Measurements from ENCODE around the gene PERCC1. TPM values are rescaled to one million over a fixed set of nuclear protein-coding genes. Genes with fewer than 3 reads are reported as not detected.

Gene PERCC1
- total and polyA plus RNA-seq, 9 of the 15 experiments (the other 6 are each of a cell fraction or from before 2014, with no cell fraction given): not detected

- in situ Hi-C loops (cut with MboI): no loop called here
- intact Hi-C loops (cut with micrococcal nuclease): no loop called here
- ATAC-seq (no peak), FAIRE-seq (no peak), DNase-seq (ENCODE audit: extremely low read depth in 1 of 4, low spot score in 3 of 4) (no peak)
- Histone ChIP-seq H3K36me3 (ENCODE audit: control insufficient read depth, insufficient read depth, low read length) (no peaks in the 10 kb centered on the region), H3K9me1 (ENCODE audit: control insufficient read depth, insufficient read depth, low read length) (no peaks in the 10 kb centered on the region), H4K20me1 (replicated peaks; ENCODE audit: control insufficient read depth, insufficient read depth, low read length) (no peaks in the 10 kb centered on the region), H3K27ac (ENCODE audit: extremely low read depth, low read depth, low read length) (no peak overlapping the region), H3K27me3 (ENCODE audit: control insufficient read depth in 2 of 2, insufficient read depth in 2 of 2, low read length in 2 of 2) (no peaks in the 10 kb centered on the region), H2AFZ (ENCODE audit: low read depth, low read length) (no peak overlapping the region), H3K9ac (ENCODE audit: insufficient read depth in 1 of 2, low read depth in 2 of 2, low read length in 2 of 2) (no peak overlapping the region), H3K79me2 (ENCODE audit: control insufficient read depth, insufficient read depth, low read length) (no peaks in the 10 kb centered on the region), H3K4me3 (no peak overlapping the region), H3K4me2 (ENCODE audit: insufficient read depth, low read length) (no peak overlapping the region), H3K4me1 (replicated peaks in 1 of 2; ENCODE audit: control insufficient read depth in 2 of 2, insufficient read depth in 2 of 2, low read length in 2 of 2) (peaks cover 0 to 39% of the 10 kb centered on the region in 2 experiments; a peak in 2 of 5 replicates), H3K9me3 (replicated peaks; ENCODE audit: control insufficient read depth, insufficient read depth, low read depth, low read length) (no peaks in the 10 kb centered on the region)
- ChIA-PET CTCF (ENCODE audit: low intra/inter-chr PET ratio) (no interaction called here), POLR2A (interaction anchor here (0.7 to 1.2 kb wide), 3 partner anchors 14 to 95 kb away, joined by 3 to 6 read pairs (median 3); no protein-coding TSS in a partner anchor)
- BruUV-seq (replicated peaks): no TSS peak
- WGBS (ENCODE audit: insufficient coverage, low coverage, missing lambda C conversion rate): 64% methylated on average over 15 of the region's 19 CpGs
- peak; percentile 93 for TF ChIP-seq ZKSCAN8 (CRISPR knock-in tag; IDR thresholded peaks at IDR 0.05)
- no peak for TF ChIP-seq ESRRB (CRISPR knock-in tag; IDR thresholded peaks at IDR 0.05; ENCODE audit: borderline replicate concordance)
Observed at GRCh38 chr16:1394367-1394951, 36.4 kb upstream of the PERCC1 start.

- Histone ChIP-seq H3K9ac (ENCODE audit: insufficient read depth in 1 of 2, low read depth in 2 of 2, low read length in 2 of 2) (no peak overlapping the region; a peak in 1 of 4 replicates), H4K20me1 (replicated peaks; ENCODE audit: control insufficient read depth, insufficient read depth, low read length) (no peaks in the 10 kb centered on the region), H2AFZ (ENCODE audit: low read depth, low read length) (no peak overlapping the region), H3K9me1 (ENCODE audit: control insufficient read depth, insufficient read depth, low read length) (no peaks in the 10 kb centered on the region), H3K36me3 (ENCODE audit: control insufficient read depth, insufficient read depth, low read length) (no peaks in the 10 kb centered on the region), H3K79me2 (ENCODE audit: control insufficient read depth, insufficient read depth, low read length) (no peaks in the 10 kb centered on the region), H3K9me3 (replicated peaks; ENCODE audit: control insufficient read depth, insufficient read depth, low read depth, low read length) (no peaks in the 10 kb centered on the region), H3K27ac (ENCODE audit: extremely low read depth, low read depth, low read length) (no peak overlapping the region), H3K4me3 (no peak overlapping the region), H3K4me1 (replicated peaks in 1 of 2; ENCODE audit: control insufficient read depth in 2 of 2, insufficient read depth in 2 of 2, low read length in 2 of 2) (peaks cover 0 to 36% of the 10 kb centered on the region in 2 experiments; a peak in 2 of 5 replicates), H3K4me2 (ENCODE audit: insufficient read depth, low read length) (no peak overlapping the region), H3K27me3 (ENCODE audit: control insufficient read depth in 2 of 2, insufficient read depth in 2 of 2, low read length in 2 of 2) (no peaks in the 10 kb centered on the region)
- no peak for FAIRE-seq
- CTCF ChIA-PET (ENCODE audit: low intra/inter-chr PET ratio): no interaction called here
- peak; percentile 23; the same call in 2 of the 3 replicates for ATAC-seq
- DNase-seq (ENCODE audit: extremely low read depth in 1 of 4, low spot score in 3 of 4): peak in 1 of 4 experiments; percentile 25
- POLR2A ChIA-PET: interaction anchor here (0.8 to 1.7 kb wide), 4 partner anchors 10 to 17 kb away, joined by 3 to 5 read pairs (median 3); no protein-coding TSS in a partner anchor
- 50% methylated on average over 20 of the region's 22 CpGs for WGBS (ENCODE audit: insufficient coverage, low coverage, missing lambda C conversion rate)
- in situ Hi-C loops (cut with MboI) (no loop called here), intact Hi-C loops (cut with micrococcal nuclease) (no loop called here)
- BruUV-seq (replicated peaks): no TSS peak
- peak; percentile 41; the same call in 1 of the 2 replicates for TF ChIP-seq POLR2G (IDR thresholded peaks at IDR 0.05; ENCODE audit: low read depth, low read length)
- TF ChIP-seq ZBTB33 (CRISPR knock-in tag; IDR thresholded peaks at IDR 0.05): peak; percentile 64; the same call in 1 of the 2 replicates
- no peak for TF ChIP-seq PRMT5 (CRISPR knock-in tag; IDR thresholded peaks at IDR 0.05)
Observed at GRCh38 chr16:1395444-1396031, 35.3 kb upstream of the PERCC1 start.

Data from K562 (cell line).